SK-N-MC (cell line): ENCODE data around the gene EN2.

Experiments
- DNase-seq: peaks from one replicate; pipeline ENCODE4 v3.0.0-alpha.2; 2011; ENCODE audit warnings: low read depth, low spot score
- H3K27ac ChIP-seq: fragments of 200-600 bp; sonication (generic); 2 replicates; pipeline ENCODE4 v1.5.1; 2016; ENCODE audit warnings: mixed run types
- H3K36me3 ChIP-seq: fragments of 200-600 bp; sonication (generic); 2 replicates; pipeline ENCODE4 v1.6.1; 2017; ENCODE audit warnings: antibody characterized with exemption, low read length, mixed read lengths; ENCODE audit not compliant: insufficient read depth
- H3K4me3 ChIP-seq: fragments of 200-600 bp; sonication (generic); 2 replicates; pipeline ENCODE4 v1.5.1; 2016
- H3K9ac ChIP-seq: fragments of 200-600 bp; sonication (generic); 2 replicates; pipeline ENCODE4 v1.8.0; 2017; ENCODE audit warnings: mixed run types, mixed read lengths; ENCODE audit not compliant: insufficient read length
- H3K9me3 ChIP-seq: fragments of 200-600 bp; sonication (generic); 2 replicates; pipeline ENCODE4 v1.6.1; 2017; ENCODE audit warnings: low read depth, mild to moderate bottlenecking, antibody characterized with exemption, low read length, moderate library complexity, mixed read lengths
- EZH2 ChIP-seq: fragments of 200-600 bp; sonication (generic); IDR thresholded peaks from one replicate; pipeline ENCODE4 v1.6.1; 2017; ENCODE audit warnings: antibody characterized with exemption
- FOXP2 ChIP-seq: optimal IDR thresholded peaks from 2 replicates; pipeline ENCODE3; 2011; ENCODE audit warnings: mild to moderate bottlenecking, moderate library complexity; ENCODE audit not compliant: insufficient read depth; ENCODE audit errors: extremely low read length, control extremely low read depth
- POLR2AphosphoS5 ChIP-seq: IDR thresholded peaks from 2 replicates; pipeline ENCODE4 v1.6.1; 2012; ENCODE audit warnings: mild to moderate bottlenecking, low read depth, low read length, borderline replicate concordance

The EN2 gene

DNA sequence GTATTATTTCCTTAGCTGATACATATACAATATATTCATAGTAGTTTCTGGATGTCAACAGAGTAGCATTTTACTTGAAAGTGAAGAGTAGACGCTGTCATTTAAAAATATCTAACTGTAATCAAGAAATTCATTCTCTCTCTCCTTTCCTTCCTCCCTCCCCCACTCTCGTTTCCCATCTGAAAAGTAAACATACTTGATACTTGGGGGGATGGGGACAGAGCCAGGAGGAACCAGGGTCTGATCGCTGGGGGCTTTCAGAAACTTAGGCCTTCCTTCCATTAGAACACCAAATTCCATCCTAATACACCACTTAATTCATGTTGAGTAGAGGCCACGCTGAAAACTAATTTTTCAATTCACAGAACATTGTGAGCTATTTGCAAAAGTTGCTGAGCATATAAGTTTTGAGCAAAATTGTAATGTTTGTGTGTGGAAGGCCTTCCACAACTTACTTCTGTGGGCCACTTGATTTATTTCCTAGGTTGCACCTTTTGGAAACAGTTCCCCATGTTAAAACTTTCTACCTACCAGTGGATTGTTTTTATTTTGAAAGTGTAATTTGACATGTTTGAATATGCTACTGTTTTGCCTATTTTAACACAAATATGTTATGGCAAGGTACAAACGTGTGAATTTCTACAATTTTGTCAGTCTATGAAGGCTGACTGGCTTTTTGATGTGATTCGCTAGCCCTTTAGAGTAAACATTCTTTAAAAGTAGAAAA lies 53.2 kb downstream of the EN2 start:
- peak overlapping the region; percentile 48 for H3K9ac ChIP-seq
- TF ChIP-seq POLR2AphosphoS5 (no peak), FOXP2 (no peak), EZH2 (no peak)
- DNase-seq, result no peak
- H3K36me3 ChIP-seq, result no peaks in the 10 kb centered on the region
- H3K27ac ChIP-seq, result peak overlapping the region; percentile 90
- H3K4me3 ChIP-seq, result peak overlapping the region; percentile 58
- H3K9me3 ChIP-seq, result no peaks in the 10 kb centered on the region

GRCh38 chr7:155511702-155511996 lies 53.7 kb downstream of the EN2 start:
- H3K9ac ChIP-seq, result peak overlapping the region; percentile 48
- peak overlapping the region; percentile 58 for H3K4me3 ChIP-seq
- no peak for TF ChIP-seq POLR2AphosphoS5
- no peak for TF ChIP-seq EZH2
- no peak for TF ChIP-seq FOXP2
- no peaks in the 10 kb centered on the region for H3K9me3 ChIP-seq
- DNase-seq, result no peak
- no peaks in the 10 kb centered on the region for H3K36me3 ChIP-seq
- peak overlapping the region; percentile 90 for H3K27ac ChIP-seq

GRCh38 chr7:155512246-155512887 lies 54.4 kb downstream of the EN2 start:
- TF ChIP-seq EZH2, result no peak
- TF ChIP-seq POLR2AphosphoS5, result no peak
- no peak for TF ChIP-seq FOXP2
- Histone ChIP-seq H3K9me3 (no peaks in the 10 kb centered on the region), H3K9ac (no peak overlapping the region), H3K4me3 (no peak overlapping the region), H3K36me3 (no peaks in the 10 kb centered on the region), H3K27ac (no peak overlapping the region)
- DNase-seq, result no peak

DNA sequence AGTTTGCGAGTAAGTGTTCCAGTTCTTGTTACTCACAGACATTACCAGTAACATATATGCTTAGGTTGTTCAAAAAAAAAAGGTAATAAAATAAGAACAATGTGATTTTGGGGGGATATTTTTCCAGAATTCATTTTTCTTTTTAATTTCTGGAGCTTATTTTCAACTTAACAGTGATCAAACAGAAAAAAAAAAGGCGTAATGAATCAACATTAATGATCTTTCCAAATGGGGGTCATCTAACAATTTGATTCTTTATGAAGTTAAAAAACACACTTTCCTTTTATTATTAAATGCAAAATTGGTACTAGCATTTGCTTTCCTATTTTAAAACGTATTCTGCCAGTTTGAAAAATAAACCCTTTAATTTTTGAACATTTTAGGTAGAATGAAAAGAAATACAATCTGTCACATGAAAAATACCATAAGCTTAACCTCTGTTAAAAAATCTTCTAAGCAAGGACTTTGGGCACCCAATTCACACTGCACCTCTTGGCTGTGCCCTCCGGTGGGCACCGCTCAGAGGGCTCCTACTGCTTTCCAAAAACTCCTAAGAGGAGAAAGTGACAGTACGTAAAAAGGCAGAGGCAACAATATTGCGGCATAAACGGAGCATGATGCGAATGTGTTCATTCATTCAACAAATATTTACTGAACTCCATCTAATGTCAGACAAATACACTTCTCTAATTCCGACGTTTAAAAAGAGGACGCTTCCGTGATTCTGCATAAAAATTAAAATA lies 55.8 kb downstream of the EN2 start:
- no peak overlapping the region for H3K9ac ChIP-seq
- no peaks in the 10 kb centered on the region for H3K36me3 ChIP-seq
- no peak for TF ChIP-seq EZH2
- no peak for TF ChIP-seq POLR2AphosphoS5
- no peak for TF ChIP-seq FOXP2
- no peak overlapping the region for H3K4me3 ChIP-seq
- no peaks in the 10 kb centered on the region for H3K9me3 ChIP-seq
- DNase-seq, result no peak
- H3K27ac ChIP-seq, result no peak overlapping the region

GRCh38 chr7:155514296-155514695 lies 56.4 kb downstream of the EN2 start:
- no peak for DNase-seq
- H3K9me3 ChIP-seq, result no peaks in the 10 kb centered on the region
- TF ChIP-seq FOXP2, result no peak
- no peak for TF ChIP-seq EZH2
- TF ChIP-seq POLR2AphosphoS5, result no peak
- no peaks in the 10 kb centered on the region for H3K36me3 ChIP-seq
- no peak overlapping the region for H3K27ac ChIP-seq
- no peak overlapping the region for H3K4me3 ChIP-seq
- H3K9ac ChIP-seq, result no peak overlapping the region
